ENCODE results near the gene RUNDC1.
A peak's percentile ranks its signal among the peaks of the same experiment; 100 is the strongest.

The RUNDC1 gene

DNA sequence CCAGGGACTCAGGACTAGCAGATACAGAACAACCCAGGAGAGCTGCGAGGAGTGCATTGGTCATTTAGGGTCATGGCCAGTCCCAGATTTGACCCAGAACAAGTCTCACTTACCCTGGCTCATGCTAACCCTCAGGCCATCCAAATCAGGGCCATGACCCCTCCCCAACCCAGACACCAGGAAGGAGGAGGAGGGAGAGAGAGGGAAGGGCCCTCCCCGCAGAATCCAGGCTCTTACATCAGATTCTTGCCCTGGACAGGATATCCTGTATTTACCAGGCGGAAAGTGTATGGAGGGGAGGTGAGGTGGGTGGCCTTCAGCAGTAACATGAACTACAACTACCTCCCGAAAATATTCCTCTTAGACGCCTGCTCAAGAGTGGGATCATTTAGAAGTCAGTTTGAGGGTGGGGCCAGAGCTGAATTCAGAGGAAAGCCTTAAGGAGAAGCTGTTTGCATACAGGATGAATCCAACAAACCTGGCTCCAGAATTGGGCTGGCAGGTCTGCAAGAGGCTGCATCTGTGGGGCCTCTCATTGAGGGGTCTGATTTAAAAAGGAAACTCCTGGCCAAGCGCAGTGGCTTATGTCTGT lies 39.8 kb downstream of the RUNDC1 start:
- DNase-seq = no peak

- DNase-seq = no peak
Observed at GRCh38 chr17:43020789-43021740, 40.7 kb downstream of the RUNDC1 start.

DNA sequence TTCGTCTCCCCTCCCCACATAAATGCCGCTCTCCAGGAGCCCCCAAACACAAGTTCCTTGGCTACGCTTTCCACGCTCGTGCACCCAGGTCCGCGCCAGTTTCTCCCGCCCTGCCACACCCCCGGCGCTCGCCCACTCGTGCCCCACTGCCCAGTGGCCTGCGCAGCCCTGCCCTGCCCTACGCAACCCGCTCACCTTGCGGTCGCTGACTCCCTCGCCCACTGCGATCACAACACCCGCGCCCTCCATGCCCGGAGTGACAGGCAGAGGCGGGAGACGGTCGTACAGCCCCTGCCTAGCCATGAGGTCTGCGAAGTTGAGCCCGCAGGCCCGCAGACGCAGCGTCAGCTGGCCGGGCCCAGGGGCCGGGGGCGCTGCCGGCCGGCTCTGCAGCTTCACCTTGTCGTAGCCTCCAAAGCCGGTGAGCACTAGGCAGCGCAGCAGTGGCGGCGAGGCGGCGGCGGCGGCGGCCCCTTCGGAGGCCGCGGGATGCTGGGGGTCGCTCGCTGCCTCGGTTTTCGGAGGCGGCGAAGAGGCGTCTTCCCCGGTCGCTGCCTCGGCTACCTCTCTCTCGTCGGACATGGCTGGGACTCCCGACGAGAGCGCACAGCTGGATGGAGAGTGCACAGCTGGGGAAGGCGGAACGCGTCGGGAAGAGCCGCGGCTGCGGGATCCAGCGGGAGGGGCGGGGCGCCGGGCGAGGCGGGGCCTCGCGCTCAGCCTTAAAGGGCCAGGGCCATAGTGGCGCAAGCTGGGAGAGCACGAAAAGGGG lies 41.6 kb downstream of the RUNDC1 start, which contains the start of gene VAT1:
Gene VAT1 (minus strand): TSS at position 645 of the 772 bp plus-strand sequence. CDS start 63 bp downstream, at position 582.
- DNase-seq = peak; percentile 21 to 42 (median 37)

GRCh38 chr17:43024407-43025289 lies 44.3 kb downstream of the RUNDC1 start, which contains the start of gene RND2:
TSS of gene RND2 (plus strand) at chr17:43025231. CDS start at chr17:43025348, 117 bp downstream.
- DNase-seq = peak; percentile 39 to 64 (median 52)

DNA sequence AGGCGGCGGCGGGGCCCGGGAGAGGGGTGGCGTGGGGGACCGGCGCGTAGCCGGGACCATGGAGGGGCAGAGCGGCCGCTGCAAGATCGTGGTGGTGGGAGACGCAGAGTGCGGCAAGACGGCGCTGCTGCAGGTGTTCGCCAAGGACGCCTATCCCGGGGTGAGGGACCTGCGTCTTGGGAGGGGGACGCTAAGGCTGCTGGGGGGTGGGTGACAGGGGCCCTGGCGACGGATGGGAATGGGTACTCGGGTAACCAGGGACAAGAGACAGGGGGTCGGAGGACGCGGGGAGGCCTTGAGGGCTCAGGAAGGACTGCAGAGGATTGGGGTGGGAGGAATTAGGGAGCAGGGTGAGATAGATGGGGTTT lies 44.9 kb downstream of the RUNDC1 start:
- DNase-seq = no peak

DNA sequence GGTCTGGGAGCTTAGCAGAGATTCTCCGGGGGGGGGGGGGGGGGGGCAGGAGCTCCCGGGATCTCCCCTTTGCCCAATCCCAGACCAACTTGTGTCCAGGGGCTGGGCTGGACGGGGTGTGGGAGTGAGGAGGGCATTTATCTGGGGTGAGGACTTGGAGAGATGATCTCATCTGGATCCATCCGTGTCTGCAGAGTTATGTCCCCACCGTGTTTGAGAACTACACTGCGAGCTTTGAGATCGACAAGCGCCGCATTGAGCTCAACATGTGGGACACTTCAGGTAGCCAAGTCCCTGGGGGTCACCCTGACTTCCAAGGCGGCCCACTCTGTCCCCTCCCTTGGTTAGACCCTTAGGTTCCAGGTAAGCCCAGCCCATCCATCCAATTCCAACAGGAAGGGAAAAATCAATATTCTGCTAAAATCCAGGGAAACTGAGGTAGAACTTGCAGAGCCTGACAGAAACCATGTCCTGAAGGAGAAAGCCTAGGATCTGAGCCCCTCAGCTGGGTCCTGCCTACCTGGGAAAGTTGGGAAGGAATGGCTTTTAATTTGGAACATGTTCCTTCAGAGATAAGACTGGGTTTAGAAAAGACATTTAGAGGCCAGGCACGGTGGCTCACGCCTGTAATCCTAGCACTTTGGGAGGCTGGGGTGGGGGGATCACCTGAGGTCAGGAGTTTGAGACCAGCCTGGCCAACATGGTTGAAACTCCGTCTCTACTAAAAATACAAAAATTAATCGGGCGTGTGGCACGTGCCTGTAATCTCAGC lies 45.6 kb downstream of the RUNDC1 start:
- no peak for DNase-seq

GRCh38 chr17:43026595-43026994 lies 46.2 kb downstream of the RUNDC1 start:
- DNase-seq = no peak

DNA sequence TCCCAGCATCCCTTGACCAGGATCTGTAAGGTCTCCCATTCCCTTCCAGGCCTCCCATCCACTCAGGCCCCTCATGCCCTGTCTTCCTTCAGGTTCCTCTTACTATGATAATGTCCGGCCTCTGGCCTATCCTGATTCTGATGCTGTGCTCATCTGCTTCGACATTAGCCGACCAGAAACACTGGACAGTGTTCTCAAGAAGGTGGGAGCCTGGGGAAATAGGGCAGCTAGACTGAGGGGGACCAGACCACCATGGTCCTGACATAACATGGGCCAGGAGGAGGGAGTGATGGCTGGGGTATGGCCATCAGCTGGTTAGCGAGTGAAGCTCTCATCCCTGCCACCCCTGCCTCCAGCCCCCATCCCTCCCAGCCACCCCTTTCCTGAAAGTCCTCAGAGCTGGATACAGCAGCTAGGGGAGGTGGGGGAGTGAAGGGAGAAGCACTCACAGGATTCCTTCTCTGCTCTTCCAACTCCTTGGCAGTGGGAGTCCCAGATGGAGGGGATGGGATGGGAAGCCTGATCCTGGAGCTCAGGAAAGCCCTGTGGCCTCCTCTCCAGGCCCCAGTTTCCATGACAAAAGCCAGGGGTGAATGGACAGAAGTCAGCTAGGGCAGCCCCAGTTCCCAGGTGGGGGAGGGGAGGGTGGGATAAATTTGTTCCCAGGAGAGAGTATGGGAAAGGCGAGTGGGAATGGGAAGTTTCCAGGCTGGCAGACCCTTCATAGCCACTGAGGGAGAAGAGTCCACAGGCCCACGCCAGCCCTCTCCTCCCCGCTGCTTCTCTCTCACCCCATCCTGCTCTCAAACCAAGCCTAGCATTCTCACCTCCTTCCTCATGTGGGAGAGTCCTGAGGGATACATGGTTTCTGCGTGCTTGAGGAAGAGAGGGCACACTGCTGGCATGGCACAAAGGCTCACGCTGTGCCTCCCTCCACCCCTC lies 47.0 kb downstream of the RUNDC1 start:
- DNase-seq = no peak

- DNase-seq = no peak
Observed at GRCh38 chr17:43028221-43028861, 48.0 kb downstream of the RUNDC1 start.

DNA sequence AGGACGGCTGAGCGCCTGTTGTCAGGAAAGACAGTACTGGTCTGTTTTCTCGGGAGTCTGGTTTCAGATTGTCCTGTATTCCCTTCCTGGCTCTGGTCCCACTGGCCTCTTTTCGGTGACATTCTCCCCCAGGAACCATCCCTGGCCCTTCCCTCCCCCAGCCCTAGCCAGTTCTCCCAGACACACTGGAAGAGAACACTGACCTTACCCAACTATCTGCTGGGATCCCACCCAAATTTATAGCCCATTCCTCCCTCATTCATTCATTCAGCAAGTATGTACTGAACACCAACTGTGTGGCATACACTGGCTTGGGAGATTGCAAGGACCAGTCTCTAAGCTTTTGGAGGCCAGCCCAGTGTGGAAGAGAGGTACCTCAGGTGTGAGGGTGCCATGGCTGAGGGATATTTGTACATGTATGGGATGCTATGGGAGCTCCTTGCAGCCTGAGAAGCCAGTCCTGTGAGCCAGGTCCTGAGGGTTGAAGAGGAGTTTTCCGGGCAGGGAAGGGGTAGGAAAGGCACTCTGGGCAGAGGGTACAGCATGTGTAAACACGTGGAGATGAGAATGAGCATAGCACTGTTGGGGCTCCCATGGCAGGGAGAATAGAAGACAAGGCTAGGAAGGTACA lies 49.9 kb downstream of the RUNDC1 start:
- DNase-seq = no peak

GRCh38 chr17:43031666-43032065 lies 51.3 kb downstream of the RUNDC1 start:
- no peak for DNase-seq

DNA sequence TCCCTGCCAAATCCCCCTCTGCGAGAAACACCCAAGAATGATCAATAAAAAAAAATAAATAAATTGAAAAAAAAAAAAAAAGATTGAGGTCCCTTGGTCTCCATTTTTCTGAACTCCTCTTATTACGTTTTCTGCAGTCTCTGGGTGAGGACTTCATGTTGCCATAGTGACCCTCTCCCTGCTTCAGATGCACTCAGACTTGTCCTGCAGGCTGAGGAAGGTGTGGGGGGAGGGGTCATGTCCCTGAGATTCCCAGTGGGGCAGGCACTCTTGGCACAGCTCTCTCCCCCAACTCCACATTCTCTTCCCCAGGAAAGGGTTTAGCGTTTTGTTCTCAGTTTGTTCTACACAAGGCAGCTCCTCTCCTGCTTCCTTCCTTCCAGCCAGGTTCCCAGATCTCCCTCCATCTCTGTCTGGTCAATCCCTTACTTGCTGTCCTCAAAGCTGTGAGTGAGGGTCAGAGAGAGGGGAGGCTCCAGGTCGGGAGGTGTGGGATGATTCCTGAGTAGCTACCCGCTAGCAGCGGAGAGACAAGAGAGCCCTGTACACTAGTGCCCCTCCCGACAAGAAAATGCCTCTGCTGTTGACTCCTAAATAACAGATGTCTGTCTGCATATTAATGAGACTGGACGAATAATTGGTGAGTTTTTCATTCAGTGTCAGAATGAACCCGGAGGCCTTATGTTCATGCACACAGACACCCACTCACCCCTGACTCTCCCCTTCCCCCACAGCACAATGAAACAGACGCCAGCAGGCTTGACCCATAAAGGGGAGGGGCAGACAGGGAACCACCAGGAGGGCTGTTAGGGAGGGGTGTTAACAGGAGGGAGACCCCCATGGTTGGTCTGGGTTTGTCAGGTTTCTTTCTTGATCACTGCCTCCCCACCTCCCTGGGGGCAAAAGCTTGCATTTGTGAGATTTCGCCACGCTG lies 53.9 kb downstream of the RUNDC1 start:
- DNase-seq = no peak

- DNase-seq = no peak
Observed at GRCh38 chr17:43034894-43035293, 54.5 kb downstream of the RUNDC1 start.

DNA sequence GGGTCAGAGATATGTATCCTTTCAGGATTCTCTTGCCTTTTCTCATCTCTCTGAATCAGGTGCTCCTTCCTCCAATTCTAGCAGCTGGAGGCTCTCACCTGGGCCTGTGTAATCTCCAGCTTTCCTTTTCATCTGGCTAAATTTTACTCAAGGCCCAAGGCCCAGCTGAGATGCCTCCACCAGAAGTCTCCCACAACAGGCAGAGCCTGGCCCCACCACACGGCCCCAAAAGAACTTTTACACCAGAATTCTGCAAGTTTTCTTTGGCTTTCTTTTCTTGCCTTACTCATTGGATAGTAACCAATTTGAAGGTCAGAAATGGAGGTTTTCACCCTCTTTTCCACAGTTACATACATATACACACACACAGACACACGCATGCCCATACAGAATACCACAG lies 59.3 kb downstream of the RUNDC1 start:
- DNase-seq = no peak

DNA sequence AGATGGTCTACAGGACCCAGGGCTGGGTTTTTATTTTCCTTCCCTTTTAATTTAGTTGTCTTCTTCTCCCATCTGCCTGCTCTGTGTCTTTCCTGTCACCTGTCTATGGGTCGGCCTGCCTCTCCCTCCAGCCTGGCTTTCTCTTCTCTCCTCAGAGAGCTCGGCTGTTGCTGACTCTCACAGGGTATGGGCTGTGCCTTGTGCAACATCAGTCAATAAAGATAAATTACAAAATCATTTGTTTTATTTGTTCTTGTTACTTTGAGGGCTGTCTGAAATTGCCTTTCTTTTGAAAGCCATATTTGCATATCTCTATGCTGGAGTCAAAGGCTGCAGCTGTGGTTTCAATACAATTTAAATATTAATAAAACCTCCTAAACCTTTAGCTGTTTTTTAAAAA lies 60.3 kb downstream of the RUNDC1 start:
- DNase-seq = no peak

GRCh38 chr17:43042025-43042628 lies 61.8 kb downstream of the RUNDC1 start:
- no peak for DNase-seq
